OCI-LY1 (cell line): ENCODE results near the gene GPD2.

Experiments
- H2AFZ ChIP-seq: fragments of 200-600 bp; sonication (generic), shearing (Covaris generic); 2 replicates; pipeline ENCODE4 v1.6.0; 2014; ENCODE audit warnings: antibody characterized with exemption, mild to moderate bottlenecking, low read length
- H3F3A ChIP-seq: fragments of 200-600 bp; sonication (generic), shearing (Covaris generic); 2 replicates; pipeline ENCODE4 v1.6.0; 2014; ENCODE audit warnings: mild to moderate bottlenecking, antibody characterized with exemption, low read length, moderate library complexity; ENCODE audit not compliant: insufficient read depth
- H3K27ac ChIP-seq: fragments of 200-600 bp; sonication (generic); 2 replicates; pipeline ENCODE4 v1.5.1; 2014; ENCODE audit warnings: low read length, mixed run types, mild to moderate bottlenecking, low read depth; ENCODE audit not compliant: poor library complexity, severe bottlenecking
- H3K27me3 ChIP-seq: fragments of 200-600 bp; sonication (generic); 2 replicates; pipeline ENCODE4 v1.6.0; 2014; ENCODE audit warnings: antibody characterized with exemption, mild to moderate bottlenecking, low read length, moderate library complexity; ENCODE audit not compliant: insufficient read depth
- H3K36me3 ChIP-seq: fragments of 200-600 bp; sonication (generic); 2 replicates; pipeline ENCODE4 v1.6.1; 2014; ENCODE audit warnings: mild to moderate bottlenecking, antibody characterized with exemption, low read length, moderate library complexity, mixed read lengths; ENCODE audit not compliant: insufficient read depth
- H3K4me1 ChIP-seq: fragments of 200-600 bp; sonication (generic); 2 replicates; pipeline ENCODE4 v1.5.1; 2014; ENCODE audit warnings: mild to moderate bottlenecking, low read length, moderate library complexity; ENCODE audit not compliant: insufficient read depth, severe bottlenecking
- H3K4me2 ChIP-seq: fragments of 200-600 bp; sonication (generic), shearing (Covaris generic); 2 replicates; pipeline ENCODE4 v1.6.1; 2014; ENCODE audit warnings: low read length
- H3K4me3 ChIP-seq: fragments of 200-600 bp; sonication (generic); 2 replicates; pipeline ENCODE4 v1.5.1; 2014; ENCODE audit warnings: low read length, low read depth, mild to moderate bottlenecking, mixed read lengths; ENCODE audit not compliant: poor library complexity, severe bottlenecking
- H3K79me2 ChIP-seq: fragments of 200-600 bp; shearing (Covaris generic); 2 replicates; pipeline ENCODE4 v1.6.1; 2016; ENCODE audit warnings: mixed run types, low read length, mixed read lengths; ENCODE audit not compliant: insufficient read depth
- H3K9ac ChIP-seq: fragments of 200-600 bp; sonication (generic), shearing (Covaris generic); 2 replicates; pipeline ENCODE4 v1.6.1; 2014; ENCODE audit warnings: mild to moderate bottlenecking, low read length, mixed read lengths
- H3K9me2 ChIP-seq: fragments of 200-600 bp; sonication (generic), shearing (Covaris generic); 2 replicates; pipeline ENCODE4 v1.6.1; 2014; ENCODE audit warnings: low read depth, mild to moderate bottlenecking, low read length, mixed read lengths
- H3K9me3 ChIP-seq: fragments of 200-600 bp; shearing (Covaris generic); 2 replicates; pipeline ENCODE4 v1.6.1; 2014; ENCODE audit warnings: low read length, mixed read lengths
- H4K20me1 ChIP-seq: fragments of 200-600 bp; sonication (generic), shearing (Covaris generic); 2 replicates; pipeline ENCODE4 v1.6.0; 2016; ENCODE audit warnings: mild to moderate bottlenecking, low read length; ENCODE audit not compliant: insufficient read depth
- EZH2 ChIP-seq: fragments of 200-600 bp; sonication (generic), shearing (Covaris generic); IDR thresholded peaks from 2 replicates; pipeline ENCODE4 v1.8.0; 2017; ENCODE audit warnings: borderline replicate concordance, mixed run types, mild to moderate bottlenecking, antibody characterized with exemption, low read length, moderate library complexity, mixed read lengths
- TF ChIP-seq, protein P1 (sequence below): fragments of 200-600 bp; sonication (generic), shearing (Covaris generic); IDR thresholded peaks from 2 replicates; pipeline ENCODE4 v1.5.1; 2017; ENCODE audit warnings: mild to moderate bottlenecking, antibody characterized with exemption, low read length, moderate library complexity, mixed read lengths

The GPD2 gene

DNA sequence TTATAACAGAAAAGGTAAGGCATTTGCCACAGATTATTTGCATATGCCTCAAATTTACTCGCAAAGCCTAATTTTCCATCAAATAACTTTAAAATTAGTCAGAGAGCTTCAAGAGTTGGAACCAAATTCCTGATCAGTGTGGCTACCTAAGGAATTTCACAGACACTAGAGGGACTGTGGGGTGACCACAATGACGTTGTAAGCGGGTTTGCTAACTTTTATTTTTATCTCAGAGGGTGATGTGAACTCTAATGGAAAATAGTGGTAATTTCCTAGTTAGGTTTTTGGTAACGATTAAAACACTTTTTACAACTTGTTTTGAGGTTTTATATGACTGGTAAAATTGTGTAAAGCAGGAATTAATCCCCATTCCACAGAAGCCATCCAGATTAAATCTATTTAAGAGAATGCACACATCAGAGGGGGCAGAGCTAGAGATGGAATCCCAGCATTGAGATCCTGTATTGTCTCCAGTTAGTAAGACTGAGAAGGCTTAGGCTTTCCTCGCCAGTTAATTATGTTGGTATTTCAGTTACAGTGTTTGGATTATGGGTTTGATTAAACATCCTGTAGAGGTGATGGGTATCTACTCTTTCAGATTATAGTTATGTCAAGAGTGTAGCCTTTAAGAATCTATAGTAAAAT lies 129.0 kb downstream of the GPD2 start:
- no peak overlapping the region for H3K4me2 ChIP-seq
- no peak overlapping the region for H3K4me3 ChIP-seq
- no peaks in the 10 kb centered on the region for H3K9me2 ChIP-seq
- H3K36me3 ChIP-seq: no peaks in the 10 kb centered on the region
- no peaks in the 10 kb centered on the region for H4K20me1 ChIP-seq
- H2AFZ ChIP-seq: no peak overlapping the region
- no peaks in the 10 kb centered on the region for H3K9me3 ChIP-seq
- H3K79me2 ChIP-seq: no peaks in the 10 kb centered on the region
- TF ChIP-seq, protein P1, sequence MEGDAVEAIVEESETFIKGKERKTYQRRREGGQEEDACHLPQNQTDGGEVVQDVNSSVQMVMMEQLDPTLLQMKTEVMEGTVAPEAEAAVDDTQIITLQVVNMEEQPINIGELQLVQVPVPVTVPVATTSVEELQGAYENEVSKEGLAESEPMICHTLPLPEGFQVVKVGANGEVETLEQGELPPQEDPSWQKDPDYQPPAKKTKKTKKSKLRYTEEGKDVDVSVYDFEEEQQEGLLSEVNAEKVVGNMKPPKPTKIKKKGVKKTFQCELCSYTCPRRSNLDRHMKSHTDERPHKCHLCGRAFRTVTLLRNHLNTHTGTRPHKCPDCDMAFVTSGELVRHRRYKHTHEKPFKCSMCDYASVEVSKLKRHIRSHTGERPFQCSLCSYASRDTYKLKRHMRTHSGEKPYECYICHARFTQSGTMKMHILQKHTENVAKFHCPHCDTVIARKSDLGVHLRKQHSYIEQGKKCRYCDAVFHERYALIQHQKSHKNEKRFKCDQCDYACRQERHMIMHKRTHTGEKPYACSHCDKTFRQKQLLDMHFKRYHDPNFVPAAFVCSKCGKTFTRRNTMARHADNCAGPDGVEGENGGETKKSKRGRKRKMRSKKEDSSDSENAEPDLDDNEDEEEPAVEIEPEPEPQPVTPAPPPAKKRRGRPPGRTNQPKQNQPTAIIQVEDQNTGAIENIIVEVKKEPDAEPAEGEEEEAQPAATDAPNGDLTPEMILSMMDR: no peak
- no peak for TF ChIP-seq EZH2
- no peaks in the 10 kb centered on the region for H3K27me3 ChIP-seq
- no peak overlapping the region for H3K27ac ChIP-seq
- no peaks in the 10 kb centered on the region for H3F3A ChIP-seq
- peaks cover 6% of the 10 kb centered on the region for H3K4me1 ChIP-seq
- H3K9ac ChIP-seq: no peak overlapping the region

DNA sequence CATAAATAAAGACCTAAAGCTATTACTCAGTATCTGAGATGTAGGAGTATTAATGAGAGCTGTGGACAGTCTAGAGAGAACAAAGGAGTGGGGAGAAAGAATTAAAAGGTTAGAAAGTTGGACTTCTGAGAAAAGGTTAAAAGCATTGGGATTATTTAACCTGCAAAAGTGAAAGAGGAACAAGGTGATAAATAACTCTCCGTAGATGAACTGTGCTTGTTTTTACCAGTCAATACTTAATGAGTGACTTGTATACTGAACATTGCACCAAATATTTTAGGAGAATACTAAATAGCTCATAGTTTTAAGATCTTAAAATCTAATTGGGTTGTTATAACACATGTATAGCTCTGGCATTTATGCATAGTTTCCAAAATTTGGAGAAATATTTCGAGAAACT lies 137.5 kb downstream of the GPD2 start:
- no peaks in the 10 kb centered on the region for H3K9me3 ChIP-seq
- no peak for TF ChIP-seq EZH2
- TF ChIP-seq, protein P1: no peak
- no peak overlapping the region for H3K4me2 ChIP-seq
- no peak overlapping the region for H3K4me3 ChIP-seq
- H3K79me2 ChIP-seq: no peaks in the 10 kb centered on the region
- no peak overlapping the region for H3K27ac ChIP-seq
- no peak overlapping the region for H3K9ac ChIP-seq
- no peaks in the 10 kb centered on the region for H3K4me1 ChIP-seq
- no peak overlapping the region for H2AFZ ChIP-seq
- no peaks in the 10 kb centered on the region for H4K20me1 ChIP-seq
- H3K27me3 ChIP-seq: no peaks in the 10 kb centered on the region
- no peaks in the 10 kb centered on the region for H3K9me2 ChIP-seq
- no peaks in the 10 kb centered on the region for H3F3A ChIP-seq
- no peaks in the 10 kb centered on the region for H3K36me3 ChIP-seq

DNA sequence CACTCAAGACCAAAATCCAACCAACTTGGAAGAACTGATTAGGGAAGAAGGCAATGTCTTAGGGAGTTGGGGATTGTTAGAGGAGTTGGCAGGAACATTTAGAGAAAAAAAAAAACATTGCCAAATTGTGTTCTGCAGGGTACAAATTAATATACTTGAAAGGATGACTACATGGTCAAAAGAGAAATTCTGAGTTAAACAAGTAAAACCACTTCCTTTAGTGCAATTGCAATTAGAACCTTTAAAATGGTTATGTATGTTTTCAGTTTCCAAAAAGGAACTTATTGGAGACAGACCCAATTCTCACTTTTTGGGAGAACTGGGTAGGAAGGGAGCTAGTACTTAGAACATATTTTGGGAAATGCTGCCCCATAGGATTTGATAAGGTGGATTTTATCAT lies 137.9 kb downstream of the GPD2 start:
- no peak overlapping the region for H3K4me2 ChIP-seq
- H3K27me3 ChIP-seq: no peaks in the 10 kb centered on the region
- no peaks in the 10 kb centered on the region for H3K36me3 ChIP-seq
- no peak overlapping the region for H2AFZ ChIP-seq
- H3F3A ChIP-seq: no peaks in the 10 kb centered on the region
- no peak for TF ChIP-seq EZH2
- TF ChIP-seq, protein P1: no peak
- no peak overlapping the region for H3K4me3 ChIP-seq
- H3K79me2 ChIP-seq: no peaks in the 10 kb centered on the region
- no peak overlapping the region for H3K9ac ChIP-seq
- no peaks in the 10 kb centered on the region for H3K9me2 ChIP-seq
- H3K27ac ChIP-seq: no peak overlapping the region
- no peaks in the 10 kb centered on the region for H3K4me1 ChIP-seq
- H3K9me3 ChIP-seq: no peaks in the 10 kb centered on the region
- H4K20me1 ChIP-seq: no peaks in the 10 kb centered on the region
